ENCODE results near the gene SRSF7. TPM values are rescaled to one million over a fixed set of nuclear protein-coding genes. Genes with fewer than 3 reads are reported as not detected.

SRSF7 gene
- total and polyA plus RNA-seq, 3 donors from 2014 or later, result 104 to 169 (median 114) TPM

- Histone ChIP-seq H3K27me3 (no peaks in the 10 kb centered on the region), H3K27ac (no peak overlapping the region), H3K4me3 (no peak overlapping the region), H3K9me3 (no peaks in the 10 kb centered on the region), H3K36me3 (ENCODE audit: low read depth, missing control alignments) (no peaks in the 10 kb centered on the region), H3K4me1 (no peaks in the 10 kb centered on the region)
- intact Hi-C loops (cut with DNase I; ENCODE audit: low total_unique reads), result loop anchor here (10.0 kb wide), 1 partner anchor 64 kb away; the partner anchor contains the start of gene GALM
- no peak for TF ChIP-seq POLR2A (IDR thresholded peaks at IDR 0.05)
- TF ChIP-seq, protein P1, sequence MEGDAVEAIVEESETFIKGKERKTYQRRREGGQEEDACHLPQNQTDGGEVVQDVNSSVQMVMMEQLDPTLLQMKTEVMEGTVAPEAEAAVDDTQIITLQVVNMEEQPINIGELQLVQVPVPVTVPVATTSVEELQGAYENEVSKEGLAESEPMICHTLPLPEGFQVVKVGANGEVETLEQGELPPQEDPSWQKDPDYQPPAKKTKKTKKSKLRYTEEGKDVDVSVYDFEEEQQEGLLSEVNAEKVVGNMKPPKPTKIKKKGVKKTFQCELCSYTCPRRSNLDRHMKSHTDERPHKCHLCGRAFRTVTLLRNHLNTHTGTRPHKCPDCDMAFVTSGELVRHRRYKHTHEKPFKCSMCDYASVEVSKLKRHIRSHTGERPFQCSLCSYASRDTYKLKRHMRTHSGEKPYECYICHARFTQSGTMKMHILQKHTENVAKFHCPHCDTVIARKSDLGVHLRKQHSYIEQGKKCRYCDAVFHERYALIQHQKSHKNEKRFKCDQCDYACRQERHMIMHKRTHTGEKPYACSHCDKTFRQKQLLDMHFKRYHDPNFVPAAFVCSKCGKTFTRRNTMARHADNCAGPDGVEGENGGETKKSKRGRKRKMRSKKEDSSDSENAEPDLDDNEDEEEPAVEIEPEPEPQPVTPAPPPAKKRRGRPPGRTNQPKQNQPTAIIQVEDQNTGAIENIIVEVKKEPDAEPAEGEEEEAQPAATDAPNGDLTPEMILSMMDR (IDR thresholded peaks at IDR 0.05), result no peak
- DNase-seq, result no peak
- 34 to 64% methylated on average over 2 of the region's 2 CpGs for whole genome bisulfite sequencing, 2 donors
Measured at GRCh38 chr2:38728694-38729093, 22.5 kb downstream of the SRSF7 start.

- TF ChIP-seq, protein P1 (IDR thresholded peaks at IDR 0.05), result no peak
- TF ChIP-seq POLR2A (IDR thresholded peaks at IDR 0.05), result no peak
- Histone ChIP-seq H3K27ac (no peak overlapping the region), H3K36me3 (ENCODE audit: low read depth, missing control alignments) (no peaks in the 10 kb centered on the region), H3K27me3 (no peaks in the 10 kb centered on the region), H3K9me3 (no peaks in the 10 kb centered on the region), H3K4me3 (no peak overlapping the region), H3K4me1 (no peaks in the 10 kb centered on the region)
- no peak for DNase-seq
- WGBS, 2 donors, result 90 to 100% methylated on average over 1 of the region's 1 CpG
- intact Hi-C loops (cut with DNase I; ENCODE audit: low total_unique reads), result loop anchor here (10.0 kb wide), 1 partner anchor 63 kb away; the partner anchor contains the start of gene GALM
Measured at GRCh38 chr2:38727661-38728060, 23.5 kb downstream of the SRSF7 start.

DNA sequence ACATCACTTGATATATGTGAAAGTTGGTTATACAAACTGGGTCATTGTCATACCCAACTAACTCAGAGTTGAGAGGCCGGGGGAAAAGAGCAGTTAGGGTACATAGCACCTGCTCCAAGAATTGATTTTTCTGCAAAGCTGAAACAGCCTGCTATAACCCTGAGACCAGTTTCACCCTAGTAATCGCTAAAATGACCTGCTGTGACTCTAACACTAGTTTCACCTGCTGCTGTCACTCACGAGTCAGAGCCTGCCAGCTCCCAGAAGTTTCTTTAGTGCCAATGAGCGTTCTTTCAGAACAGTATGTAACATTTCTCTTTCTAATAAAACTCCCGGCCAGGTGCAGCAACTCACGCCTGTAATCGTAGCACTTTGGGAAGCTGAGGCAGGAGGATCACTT, 28.0 kb downstream of the SRSF7 start:
- TF ChIP-seq POLR2A (IDR thresholded peaks at IDR 0.05), result no peak
- TF ChIP-seq, protein P1 (IDR thresholded peaks at IDR 0.05), result no peak
- Histone ChIP-seq H3K27me3 (no peaks in the 10 kb centered on the region), H3K4me1 (peaks cover 15% of the 10 kb centered on the region), H3K4me3 (no peak overlapping the region), H3K27ac (no peak overlapping the region), H3K9me3 (no peaks in the 10 kb centered on the region), H3K36me3 (ENCODE audit: low read depth, missing control alignments) (no peaks in the 10 kb centered on the region)
- 72 to 86% methylated on average over 7 of the region's 7 CpGs for WGBS, 2 donors
- DNase-seq, result no peak
- intact Hi-C loops (cut with DNase I; ENCODE audit: low total_unique reads), result loop anchor here (10.0 kb wide), 1 partner anchor 58 kb away; the partner anchor contains the start of gene GALM

GRCh38 chr2:38722271-38723061, 28.7 kb downstream of the SRSF7 start:
- Histone ChIP-seq H3K4me1 (peaks cover 15% of the 10 kb centered on the region), H3K27ac (no peak overlapping the region), H3K36me3 (ENCODE audit: low read depth, missing control alignments) (no peaks in the 10 kb centered on the region), H3K9me3 (no peaks in the 10 kb centered on the region), H3K27me3 (no peaks in the 10 kb centered on the region), H3K4me3 (no peak overlapping the region)
- intact Hi-C loops (cut with DNase I; ENCODE audit: low total_unique reads), result loop anchor here (10.0 kb wide), 1 partner anchor 58 kb away; the partner anchor contains the start of gene GALM
- WGBS, 2 donors, result 72 to 76% methylated on average over 9 of the region's 9 CpGs
- DNase-seq, result no peak
- TF ChIP-seq, protein P1 (IDR thresholded peaks at IDR 0.05), result no peak
- TF ChIP-seq POLR2A (IDR thresholded peaks at IDR 0.05), result no peak
